HG02798 (cell line): ENCODE data around the gene PNMA8B.

ENCODE experiments used
- ATAC-seq: cut with Tn5 transposase; IDR thresholded peaks from one replicate; pipeline ENCODE4 v1.9.1; 2021; ENCODE audit warnings: mild to moderate bottlenecking; ENCODE audit not compliant: unreplicated experiment, poor library complexity

PNMA8B gene

GRCh38 chr19:46488551-46488950 is 7.1 kb downstream of the PNMA8B start:
- no peak for ATAC-seq

- ATAC-seq, result no peak
These were observed 7.7 kb downstream of the PNMA8B start for GRCh38 chr19:46487802-46488445.

GRCh38 chr19:46487178-46487801 is 8.4 kb downstream of the PNMA8B start:
- no peak for ATAC-seq

DNA sequence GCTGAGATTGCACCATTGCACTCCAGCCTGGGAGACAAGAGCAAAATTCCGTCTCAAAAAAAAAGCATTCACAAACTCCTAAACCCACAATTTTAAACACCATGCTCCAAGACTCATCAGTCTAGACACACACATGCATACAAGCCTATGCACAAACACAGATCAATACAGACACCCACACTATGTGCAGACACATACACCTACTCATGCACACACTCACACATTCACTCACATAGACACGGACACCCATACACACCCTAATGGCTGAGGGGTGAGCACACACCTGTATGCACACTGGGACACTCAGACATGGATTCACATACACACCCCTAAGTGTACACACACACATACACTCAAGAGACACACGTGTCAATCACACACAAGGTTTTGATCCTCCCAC is 9.3 kb downstream of the PNMA8B start:
- no peak for ATAC-seq

GRCh38 chr19:46484656-46485055 is 11.0 kb downstream of the PNMA8B start:
- no peak for ATAC-seq

DNA sequence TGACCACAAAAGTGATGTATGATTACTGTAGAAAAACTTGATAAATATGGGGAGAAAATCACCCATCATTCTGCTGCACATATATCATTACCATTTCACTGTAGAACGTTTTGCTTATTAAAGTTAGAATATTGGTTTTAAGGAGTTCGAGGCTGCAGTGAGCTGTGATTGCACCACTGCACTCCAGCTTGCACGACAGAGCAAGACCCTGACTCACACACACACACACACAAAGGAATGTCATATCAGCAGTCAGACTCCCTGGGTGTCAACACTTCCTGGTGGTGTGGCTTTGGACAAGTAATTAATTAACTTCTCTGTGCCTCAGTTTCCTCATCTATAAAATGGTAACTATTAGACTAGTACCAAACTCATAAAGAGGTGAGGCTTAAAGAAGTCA is 13.0 kb downstream of the PNMA8B start:
- no peak for ATAC-seq

GRCh38 chr19:46481947-46482346 is 13.7 kb downstream of the PNMA8B start:
- ATAC-seq, result no peak

GRCh38 chr19:46481223-46481848 is 14.3 kb downstream of the PNMA8B start:
- no peak for ATAC-seq

DNA sequence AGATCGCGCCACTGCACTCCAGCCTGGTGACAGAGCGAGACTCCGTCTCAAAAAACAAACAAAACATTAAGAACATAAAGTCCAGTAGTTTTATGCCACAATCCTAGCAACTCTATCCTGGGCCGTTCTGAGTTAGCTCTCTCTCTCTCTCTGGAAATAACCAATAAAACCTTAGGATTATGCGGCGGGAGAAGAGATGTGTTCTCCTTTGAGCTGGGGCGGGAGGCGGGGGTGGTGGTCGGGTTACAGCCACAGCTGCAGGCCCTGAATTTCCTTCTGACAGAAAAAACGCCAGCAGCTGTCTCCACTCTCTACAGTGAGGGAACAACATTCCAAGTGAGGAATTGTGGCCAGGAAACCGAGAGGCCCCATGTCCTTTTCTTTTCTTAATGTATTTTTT is 15.3 kb downstream of the PNMA8B start:
- ATAC-seq, result no peak

DNA sequence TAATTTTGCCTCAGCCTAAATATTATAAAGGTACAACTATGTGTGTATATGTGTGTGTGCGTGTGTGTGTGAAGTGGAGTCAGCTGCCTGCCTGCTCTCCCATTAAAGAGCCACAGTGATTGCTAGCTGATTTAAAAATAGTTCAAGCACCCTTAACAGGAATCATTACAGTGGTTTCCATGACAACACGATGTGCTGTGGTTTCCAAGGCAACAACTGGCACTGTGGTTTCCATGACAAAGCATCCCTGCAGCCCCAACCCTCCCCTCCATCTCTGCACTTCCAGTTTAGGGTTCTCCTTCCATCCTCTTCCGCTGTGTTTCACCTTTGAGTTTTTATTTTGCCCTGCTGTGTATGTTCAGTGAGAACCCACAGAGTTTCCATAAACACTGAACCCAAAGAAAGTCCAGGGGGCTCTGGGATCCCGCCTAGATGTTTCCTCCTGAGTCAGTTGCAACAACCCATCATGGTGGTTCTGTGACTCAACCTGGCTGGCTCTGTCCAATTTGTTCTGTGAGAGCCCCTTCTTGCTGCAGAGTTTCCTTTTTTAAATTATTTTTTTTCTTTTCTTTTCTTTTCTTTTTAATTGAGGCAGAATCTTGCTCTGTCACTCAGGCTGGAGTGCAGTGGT is 17.2 kb downstream of the PNMA8B start:
- ATAC-seq, result no peak

- no peak for ATAC-seq
These were observed 19.7 kb downstream of the PNMA8B start for GRCh38 chr19:46475986-46476385.

DNA sequence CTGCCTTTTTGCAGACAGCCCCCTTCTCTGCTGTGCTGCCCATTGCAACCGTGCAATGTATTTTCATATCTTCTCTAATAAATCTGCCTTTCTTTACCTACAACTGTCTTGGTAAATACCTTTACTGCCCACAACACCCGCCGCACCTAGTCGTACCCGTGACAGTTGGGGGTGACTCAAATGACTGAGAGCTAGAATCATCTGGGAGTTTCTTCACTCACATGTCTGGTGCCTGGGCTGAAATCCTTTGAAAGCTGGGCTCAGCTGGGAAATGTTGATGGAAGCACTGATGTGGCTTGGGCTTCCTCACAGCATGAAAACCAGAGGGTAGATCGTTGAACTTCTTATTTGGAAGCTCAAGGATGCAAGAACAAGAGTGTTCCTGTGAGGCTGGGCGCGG is 21.5 kb downstream of the PNMA8B start:
- ATAC-seq, result no peak

DNA sequence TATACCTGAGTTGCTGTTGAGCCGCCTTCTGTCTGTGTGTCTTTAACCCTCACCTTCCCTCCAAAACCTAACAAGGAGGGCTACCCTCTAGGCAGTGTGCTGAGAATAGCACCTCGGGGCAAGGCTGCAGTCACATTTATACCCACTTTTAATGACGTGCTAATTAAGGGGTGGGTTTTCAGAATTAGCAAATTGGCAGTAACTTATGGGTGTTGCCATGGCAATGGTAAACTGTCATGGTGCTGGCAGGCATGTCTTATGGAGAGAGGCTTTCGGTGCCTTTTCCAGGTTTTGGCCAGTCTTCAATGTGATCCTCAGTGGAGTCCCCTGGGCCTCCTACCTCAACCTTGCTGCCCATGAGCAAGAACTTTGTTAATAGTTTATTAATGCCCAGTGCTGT is 23.1 kb downstream of the PNMA8B start:
- no peak for ATAC-seq

DNA sequence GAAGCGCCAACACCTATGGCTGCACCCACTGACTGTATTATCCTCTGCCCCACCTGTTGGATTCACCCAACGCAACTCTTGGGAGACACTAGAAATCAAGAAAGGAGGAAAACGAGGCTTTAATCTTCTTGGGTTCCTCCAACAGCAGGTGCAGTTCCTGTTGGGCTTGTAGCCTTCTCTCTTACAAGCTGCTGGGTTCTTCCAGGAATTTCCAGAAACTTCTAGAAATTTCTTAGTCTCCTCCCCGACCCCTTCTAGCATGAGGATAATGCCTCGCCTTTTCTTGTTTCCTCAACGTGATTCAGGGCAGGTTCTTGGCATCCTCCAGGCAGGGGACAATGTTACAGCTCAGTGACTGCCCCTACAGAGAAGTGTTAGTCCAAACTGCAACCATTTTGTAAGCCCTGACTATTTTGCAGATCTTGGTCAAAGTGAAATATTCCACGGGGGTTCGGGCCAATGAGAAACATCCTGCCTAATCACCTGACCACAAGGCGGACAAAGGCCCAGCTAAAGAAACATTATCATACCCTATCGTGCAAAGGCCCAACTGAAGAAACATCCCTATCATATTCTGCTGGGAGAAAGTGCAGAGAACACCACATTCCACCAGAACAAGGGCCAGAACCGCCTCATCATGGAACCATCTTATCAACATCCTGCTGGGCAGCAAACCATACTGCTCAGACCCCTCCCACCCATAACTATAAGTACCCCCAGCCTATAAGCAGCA is 23.7 kb downstream of the PNMA8B start:
- ATAC-seq, result no peak

GRCh38 chr19:46471116-46471733 is 24.4 kb downstream of the PNMA8B start, which contains the start of gene PNMA8A:
Gene PNMA8A (minus strand): TSS chr19:46471563. CDS start chr19:46471035, 528 bp downstream.
- no peak for ATAC-seq

- no peak for ATAC-seq
These were observed 25.3 kb downstream of the PNMA8B start for GRCh38 chr19:46470376-46470775.

- no peak for ATAC-seq
These were observed 26.0 kb downstream of the PNMA8B start for GRCh38 chr19:46469541-46470185.

DNA sequence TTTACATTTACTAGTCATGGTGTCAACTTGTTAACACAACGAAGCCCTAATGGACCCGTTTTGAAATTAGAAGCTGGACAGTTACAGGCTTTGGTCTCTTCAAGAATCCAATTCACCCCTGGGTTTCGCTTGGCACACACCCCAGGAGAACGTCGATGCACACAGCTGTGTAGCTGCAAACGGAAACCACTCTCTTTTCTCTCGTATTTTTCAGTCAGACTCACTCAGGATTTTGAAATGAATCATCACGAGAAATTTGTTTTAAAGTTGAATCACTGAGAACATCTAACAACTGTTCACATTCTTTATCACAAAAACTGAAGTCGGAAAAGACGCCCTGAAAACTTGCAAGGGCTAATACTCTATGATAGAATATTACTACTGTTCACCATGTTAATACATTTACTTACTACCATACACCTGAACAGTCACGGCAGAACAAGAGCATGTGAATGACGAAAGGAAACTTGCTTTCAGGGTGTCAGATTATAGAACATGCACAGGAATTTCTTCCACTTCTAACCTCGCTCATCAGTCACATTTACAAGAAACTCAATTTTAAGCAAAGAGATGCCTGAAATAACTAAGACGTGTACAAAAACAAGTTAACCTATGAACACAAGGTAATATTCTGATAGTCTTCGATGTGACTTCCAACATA is 29.0 kb downstream of the PNMA8B start:
- no peak for ATAC-seq

- no peak for ATAC-seq
These were observed 32.2 kb downstream of the PNMA8B start for GRCh38 chr19:46463516-46463915.
